Endodermal cell (in vitro differentiated cells): ENCODE measurements around the gene BLVRB. TPM values are rescaled to one million over a fixed set of nuclear protein-coding genes. Genes with fewer than 3 reads are reported as not detected.
A peak's percentile ranks its signal among the peaks of the same experiment; 100 is the strongest.
"Not testable (repeated sequence)": the region's sequence is repeated elsewhere in the genome, so short reads cannot be mapped to it uniquely, and the experiment has no call there.

ENCODE experiments used
- DNase-seq: peaks from one replicate; pipeline ENCODE4 v3.0.0-alpha.2; 2017
- H3K27ac ChIP-seq: 2 replicates; pipeline ENCODE4 v1.5.1; 2013; ENCODE audit warnings: mild to moderate bottlenecking, low read depth, low read length, moderate library complexity
- H3K27me3 ChIP-seq: 2 replicates; pipeline ENCODE4 v1.6.1; 2013; ENCODE audit warnings: mild to moderate bottlenecking, low read length, moderate library complexity; ENCODE audit not compliant: insufficient read depth, control insufficient read depth, poor library complexity, severe bottlenecking
- H3K36me3 ChIP-seq: 2 replicates; pipeline ENCODE4 v1.7.0; 2013; ENCODE audit warnings: mild to moderate bottlenecking, low read length, moderate library complexity; ENCODE audit not compliant: control insufficient read depth, insufficient read depth
- H3K4me1 ChIP-seq: one replicate; pipeline ENCODE4 v1.7.0; 2013; ENCODE audit warnings: low read length; ENCODE audit not compliant: control insufficient read depth, insufficient read depth
- H3K4me3 ChIP-seq: 2 replicates; pipeline ENCODE4 v1.5.1; 2013; ENCODE audit warnings: mild to moderate bottlenecking, low read length, moderate library complexity
- H3K9ac ChIP-seq: 2 replicates; pipeline ENCODE4 v1.6.1; 2013; ENCODE audit warnings: mild to moderate bottlenecking, low read length, moderate library complexity; ENCODE audit not compliant: poor library complexity, severe bottlenecking; ENCODE audit errors: extremely low read depth
- H3K9me3 ChIP-seq: 2 replicates; pipeline ENCODE4 v1.6.1; 2013; ENCODE audit warnings: mild to moderate bottlenecking, low read length, moderate library complexity; ENCODE audit not compliant: control insufficient read depth
- H3K27ac Mint-ChIP-seq: 2 replicates; pipeline ENCODE4 v1.8.0; 2020; ENCODE audit warnings: mixed read lengths
- H3K27me3 Mint-ChIP-seq: 2 replicates; pipeline ENCODE4 v1.8.0; 2021; ENCODE audit warnings: mild to moderate bottlenecking, mixed read lengths; ENCODE audit not compliant: insufficient read depth
- H3K36me3 Mint-ChIP-seq: 2 replicates; pipeline ENCODE4 v1.8.0; 2020; ENCODE audit warnings: low read depth, mixed read lengths
- H3K4me1 Mint-ChIP-seq: 2 replicates; pipeline ENCODE4 v1.8.0; 2020; ENCODE audit warnings: mixed read lengths
- H3K4me3 Mint-ChIP-seq: 2 replicates; pipeline ENCODE4 v1.8.0; 2020; ENCODE audit warnings: mild to moderate bottlenecking, moderate library complexity, mixed read lengths
- H3K9me3 Mint-ChIP-seq: 2 replicates; pipeline ENCODE4 v1.8.0; 2020; ENCODE audit warnings: mild to moderate bottlenecking, mixed read lengths
- CTCF ChIP-seq: fragments of 200-600 bp; sonication (generic); conservative IDR thresholded peaks from 2 replicates; pipeline ENCODE4 v1.5.0; 2021; ENCODE audit warnings: antibody characterized with exemption, mild to moderate bottlenecking
- WGBS, 2 experiments: methylation state at CpG; one replicate each; pipeline versions ENCODE4 v1.1.5 to v1.1.7; 2013; ENCODE audit warnings: missing lambda C conversion rate in 2 of 2, mixed read lengths in 1 of 2; ENCODE audit not compliant: insufficient coverage in 1 of 2, insufficient read length in 1 of 2; 5-methylcytosine and 5-hydroxymethylcytosine counted together
- total RNA-seq, 2 donors: library from RNA; stranded (reverse); fragmentation: NEBNext Ultra II Directional in 1 of 2; extraction: Animal tissue kit (Norgen Biotek cat#: 25700) in 1 of 2; gene quantifications; 2 replicates in 1 of 2; 3 replicates in 1 of 2; pipeline ENCODE4 v1.2.1, GENCODE V29; 2021

BLVRB gene
- total RNA-seq, 2 donors from 2014 or later: 24.7 to 41.0 TPM

GRCh38 chr19:40431698-40432097, 33.8 kb downstream of the BLVRB start:
- Histone ChIP-seq H3K27ac (no peak overlapping the region), H3K36me3 (no peaks in the 10 kb centered on the region), H3K9me3 (no peaks in the 10 kb centered on the region), H3K9ac (no peak overlapping the region), H3K4me1 (no peaks in the 10 kb centered on the region), H3K27me3 (no peaks in the 10 kb centered on the region), H3K4me3 (no peak overlapping the region)
- H3K27me3 Mint-ChIP-seq: peaks cover 1% of the 10 kb centered on the region
- TF ChIP-seq CTCF: no peak
- no peak for DNase-seq
- no peaks in the 10 kb centered on the region for H3K36me3 Mint-ChIP-seq
- no peak overlapping the region for H3K4me3 Mint-ChIP-seq
- WGBS, 2 experiments: 84 to 100% methylated on average over 1 to 2 of the region's 3 CpGs
- no peak overlapping the region for H3K27ac Mint-ChIP-seq
- H3K4me1 Mint-ChIP-seq: peaks cover 11% of the 10 kb centered on the region
- no peaks in the 10 kb centered on the region for H3K9me3 Mint-ChIP-seq

GRCh38 chr19:40430242-40430641, 35.3 kb downstream of the BLVRB start:
- H3K4me3 Mint-ChIP-seq, H3K36me3 ChIP-seq, H3K9me3 ChIP-seq, H3K9ac ChIP-seq, H3K27me3 ChIP-seq, H3K27ac Mint-ChIP-seq, H3K27me3 Mint-ChIP-seq, H3K4me3 ChIP-seq, DNase-seq, H3K36me3 Mint-ChIP-seq, H3K9me3 Mint-ChIP-seq, H3K27ac ChIP-seq, H3K4me1 ChIP-seq: not testable (repeated sequence)
- H3K4me1 Mint-ChIP-seq: peaks cover 11% of the 10 kb centered on the region
- 98 to 100% methylated on average over 10 of the region's 10 CpGs for WGBS, 2 experiments

- H3K9me3 ChIP-seq, H3K4me3 Mint-ChIP-seq, H3K9ac ChIP-seq, DNase-seq, H3K4me3 ChIP-seq, H3K9me3 Mint-ChIP-seq, H3K4me1 ChIP-seq, H3K36me3 ChIP-seq, H3K27ac Mint-ChIP-seq, H3K27ac ChIP-seq, H3K36me3 Mint-ChIP-seq, H3K27me3 Mint-ChIP-seq, H3K27me3 ChIP-seq: not testable (repeated sequence)
- 83 to 96% methylated on average over 6 of the region's 7 CpGs for WGBS, 2 experiments
- H3K4me1 Mint-ChIP-seq: peaks cover 12% of the 10 kb centered on the region
Observed at GRCh38 chr19:40428197-40428596, 37.3 kb downstream of the BLVRB start.

GRCh38 chr19:40425450-40426287, 39.9 kb downstream of the BLVRB start, which contains the start of gene SERTAD1:
Gene SERTAD1, minus strand, starts transcription at chr19:40425992. Its CDS starts 2,446 bp downstream, at chr19:40423546.
- H3K27me3 ChIP-seq: no peaks in the 10 kb centered on the region
- WGBS, 2 experiments: 0% methylated on average over 44 to 75 of the region's 75 CpGs
- TF ChIP-seq CTCF: peak; percentile 96
- peak; percentile 100 for DNase-seq
- peak within 1 kb of the TSS; percentile 66 for H3K9ac ChIP-seq
- Mint-ChIP-seq H3K27ac (peak within 1 kb of the TSS; percentile 97), H3K9me3 (no peaks in the 10 kb centered on the region), H3K36me3 (peaks cover 5% of the 10 kb centered on the region), H3K27me3 (peaks cover 1% of the 10 kb centered on the region), H3K4me1 (peaks cover 10% of the 10 kb centered on the region), H3K4me3 (peak within 1 kb of the TSS; percentile 88)
- H3K4me1 ChIP-seq: no peaks in the 10 kb centered on the region
- peak within 1 kb of the TSS; percentile 95 for H3K27ac ChIP-seq
- peak within 1 kb of the TSS; percentile 95 for H3K4me3 ChIP-seq
- H3K36me3 ChIP-seq: peaks cover 10% of the 10 kb centered on the region
- no peaks in the 10 kb centered on the region for H3K9me3 ChIP-seq
